Neural progenitor cell (in vitro differentiated cells): Measurements from ENCODE around the gene TREH.

ENCODE experiments used
- EZH2 ChIP-seq: fragments of 200-600 bp; sonication (generic); IDR thresholded peaks from 2 replicates; pipeline ENCODE4 v1.6.1; 2017; ENCODE audit warnings: antibody characterized with exemption, mild to moderate bottlenecking, moderate library complexity
- TF ChIP-seq, protein P1 (sequence below): fragments of 200-600 bp; sonication (generic); IDR thresholded peaks from 2 replicates; pipeline ENCODE4 v1.5.1; 2017; ENCODE audit warnings: antibody characterized with exemption, mild to moderate bottlenecking

DNA sequence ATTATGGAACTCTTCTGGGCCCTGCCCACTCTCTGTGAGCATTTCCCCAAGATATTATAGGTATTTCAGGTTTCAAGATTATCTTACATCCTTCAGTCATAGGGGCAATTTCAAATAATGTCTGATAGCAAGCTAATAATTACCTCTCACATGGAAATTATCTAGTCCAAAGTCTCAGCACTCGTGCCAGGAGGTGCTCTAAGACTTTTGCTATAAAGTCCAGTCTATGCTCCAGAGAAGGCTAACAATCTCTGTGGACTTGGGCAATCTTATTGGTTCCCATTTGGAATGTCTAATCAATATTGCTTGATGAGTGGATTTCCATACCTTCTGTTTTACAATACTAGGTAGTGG is 5.4 kb downstream of the TREH start:
- TF ChIP-seq, protein P1, sequence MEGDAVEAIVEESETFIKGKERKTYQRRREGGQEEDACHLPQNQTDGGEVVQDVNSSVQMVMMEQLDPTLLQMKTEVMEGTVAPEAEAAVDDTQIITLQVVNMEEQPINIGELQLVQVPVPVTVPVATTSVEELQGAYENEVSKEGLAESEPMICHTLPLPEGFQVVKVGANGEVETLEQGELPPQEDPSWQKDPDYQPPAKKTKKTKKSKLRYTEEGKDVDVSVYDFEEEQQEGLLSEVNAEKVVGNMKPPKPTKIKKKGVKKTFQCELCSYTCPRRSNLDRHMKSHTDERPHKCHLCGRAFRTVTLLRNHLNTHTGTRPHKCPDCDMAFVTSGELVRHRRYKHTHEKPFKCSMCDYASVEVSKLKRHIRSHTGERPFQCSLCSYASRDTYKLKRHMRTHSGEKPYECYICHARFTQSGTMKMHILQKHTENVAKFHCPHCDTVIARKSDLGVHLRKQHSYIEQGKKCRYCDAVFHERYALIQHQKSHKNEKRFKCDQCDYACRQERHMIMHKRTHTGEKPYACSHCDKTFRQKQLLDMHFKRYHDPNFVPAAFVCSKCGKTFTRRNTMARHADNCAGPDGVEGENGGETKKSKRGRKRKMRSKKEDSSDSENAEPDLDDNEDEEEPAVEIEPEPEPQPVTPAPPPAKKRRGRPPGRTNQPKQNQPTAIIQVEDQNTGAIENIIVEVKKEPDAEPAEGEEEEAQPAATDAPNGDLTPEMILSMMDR = no peak
- no peak for TF ChIP-seq EZH2
